ENCODE measurements around the gene KCNT2.

GRCh38 chr1:196209983-196210382, 398.3 kb downstream of the KCNT2 start:
- TF ChIP-seq POLR2A (IDR thresholded peaks at IDR 0.05; ENCODE audit: low read depth) (no peak), CTCF (IDR thresholded peaks at IDR 0.05) (no peak), EP300 (IDR thresholded peaks at IDR 0.05) (no peak)
